HG03196 (cell line): ENCODE data around the gene B4GALT5.

ENCODE experiments used
- ATAC-seq: cut with Tn5 transposase; IDR thresholded peaks from one replicate; pipeline ENCODE4 v1.9.1; 2021; ENCODE audit not compliant: unreplicated experiment

The B4GALT5 gene

DNA sequence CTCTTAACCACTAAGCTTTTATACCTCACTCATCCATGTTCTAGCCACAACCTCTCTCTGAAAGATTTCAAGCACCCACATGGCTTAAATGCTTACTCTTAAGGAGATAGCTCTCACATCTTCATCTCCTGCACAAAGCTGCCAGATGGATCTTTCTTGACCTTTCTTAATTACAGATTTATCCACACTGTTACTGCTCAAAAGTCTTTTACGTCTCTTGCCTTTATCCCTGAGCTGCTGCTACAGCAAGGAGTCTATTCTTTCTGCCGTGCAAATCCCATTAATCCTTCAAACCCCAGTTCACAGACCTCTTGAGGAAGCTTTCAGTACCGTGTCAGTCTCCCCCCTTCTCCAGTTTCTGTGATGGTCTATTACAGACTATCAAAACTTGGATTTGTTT, 54.6 kb downstream of the B4GALT5 start:
- ATAC-seq: no peak

DNA sequence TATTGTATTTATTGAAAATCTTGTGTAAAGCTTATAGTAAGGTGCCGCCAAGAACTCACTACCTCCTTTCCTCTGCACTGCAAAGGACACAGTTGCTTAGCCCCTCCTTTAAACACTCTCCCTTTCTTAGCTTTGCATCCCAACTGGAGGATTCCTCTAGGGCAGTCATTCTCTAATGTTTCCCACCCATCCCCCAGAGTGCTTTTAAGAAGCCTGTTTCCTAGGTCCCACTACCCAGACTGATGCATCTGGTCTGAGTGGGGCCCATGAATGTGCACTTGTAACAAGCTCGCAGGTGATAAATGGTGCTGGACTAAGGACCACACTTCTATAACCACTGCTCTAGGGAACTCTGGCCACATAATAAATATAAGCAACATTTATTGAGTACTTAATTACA, 55.2 kb downstream of the B4GALT5 start:
- no peak for ATAC-seq

DNA sequence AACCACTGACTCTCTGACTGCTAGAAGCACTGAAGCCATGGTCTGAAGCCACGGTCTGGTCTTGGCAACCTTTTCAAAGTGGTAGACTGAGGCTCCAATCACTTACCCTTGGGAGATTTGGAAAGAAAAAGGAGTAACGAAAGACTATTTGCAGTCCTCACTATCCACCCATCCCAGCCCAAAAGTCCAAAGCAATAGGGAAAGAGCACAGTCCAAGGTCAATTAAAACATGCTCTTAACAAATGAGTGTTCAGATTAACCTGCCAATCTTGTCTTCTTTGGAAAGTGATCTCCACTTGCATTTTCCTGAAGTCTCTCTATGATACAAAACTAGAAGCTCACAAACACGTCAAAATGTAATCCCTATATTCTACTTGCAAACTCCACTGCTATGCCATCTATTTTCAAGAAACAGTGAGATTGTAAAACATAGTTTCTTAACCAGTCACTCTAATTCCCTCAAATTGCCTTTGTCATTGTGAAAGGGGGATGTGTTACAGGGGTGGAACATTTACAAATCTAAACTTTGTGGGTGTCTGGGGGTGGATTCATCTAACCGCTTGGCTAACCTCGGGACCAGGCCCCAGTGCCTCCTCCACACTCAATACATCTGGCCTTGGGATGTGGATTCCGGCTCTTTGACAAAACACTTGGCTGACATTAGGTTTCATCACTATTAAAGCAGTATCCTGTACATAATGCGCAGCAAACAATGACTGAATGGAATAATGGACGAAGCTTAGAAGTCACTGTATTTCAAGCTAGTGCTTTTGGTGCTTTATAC, 56.4 kb downstream of the B4GALT5 start:
- no peak for ATAC-seq

DNA sequence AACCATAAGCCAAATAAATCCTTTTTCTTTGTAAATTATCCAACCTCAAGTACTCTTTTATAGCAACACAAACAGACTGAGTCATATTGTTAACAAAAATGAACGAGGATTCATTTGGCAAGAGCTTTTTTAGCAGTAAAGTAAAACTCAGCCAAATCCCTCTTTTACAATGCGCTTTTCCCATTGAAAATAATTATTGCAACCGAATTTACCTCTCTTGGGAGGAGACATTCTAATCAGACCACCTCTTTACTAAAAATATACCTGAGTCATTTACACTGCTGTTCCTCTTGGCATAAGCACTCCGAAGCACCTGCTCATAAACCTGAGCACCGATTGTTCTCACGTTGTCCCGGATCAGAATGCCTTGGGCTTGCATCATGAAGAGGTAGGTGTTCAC, 57.4 kb downstream of the B4GALT5 start:
- ATAC-seq: no peak

DNA sequence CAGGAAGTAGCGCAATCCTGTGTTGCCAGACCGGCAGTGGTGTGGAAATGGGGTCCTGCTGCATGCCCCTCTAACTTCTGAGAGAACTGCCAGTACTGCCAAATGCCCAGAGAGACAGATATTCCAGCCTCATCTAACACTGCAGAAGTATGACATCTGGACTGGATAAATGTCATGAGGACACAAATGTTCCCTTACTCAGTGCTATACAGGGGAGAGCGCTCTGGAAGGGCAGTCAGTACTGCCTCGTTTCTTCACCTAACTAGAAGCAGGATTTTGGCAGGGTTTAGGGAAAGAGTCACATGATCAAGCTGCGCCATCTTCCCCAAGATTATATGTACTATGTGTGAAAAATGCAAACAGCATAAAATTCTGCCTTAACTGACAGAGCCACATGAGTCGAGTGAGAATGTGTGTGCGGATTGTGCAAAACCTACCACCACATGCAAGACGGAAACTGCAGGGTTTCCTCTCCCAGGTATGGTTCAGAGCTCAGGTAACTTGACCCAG, 59.7 kb downstream of the B4GALT5 start:
- ATAC-seq: no peak

DNA sequence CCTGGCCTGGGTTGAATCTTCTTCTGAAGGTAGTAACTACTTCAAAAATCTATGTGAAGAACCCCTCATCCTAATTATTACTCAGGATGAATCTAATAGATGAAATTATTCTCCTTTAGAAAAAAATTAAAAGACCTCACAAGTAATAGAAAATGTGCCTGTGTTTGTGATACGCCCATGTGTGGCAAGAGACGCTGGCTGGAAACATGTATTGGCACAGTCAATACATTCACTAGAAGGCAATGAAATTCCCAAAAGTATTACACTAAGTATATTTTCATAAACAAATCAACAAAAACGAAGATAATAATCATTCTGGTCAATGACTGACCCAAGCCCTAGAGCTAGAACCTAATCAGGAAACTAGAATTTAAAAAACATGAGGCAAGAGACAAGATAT, 64.0 kb downstream of the B4GALT5 start:
- no peak for ATAC-seq

DNA sequence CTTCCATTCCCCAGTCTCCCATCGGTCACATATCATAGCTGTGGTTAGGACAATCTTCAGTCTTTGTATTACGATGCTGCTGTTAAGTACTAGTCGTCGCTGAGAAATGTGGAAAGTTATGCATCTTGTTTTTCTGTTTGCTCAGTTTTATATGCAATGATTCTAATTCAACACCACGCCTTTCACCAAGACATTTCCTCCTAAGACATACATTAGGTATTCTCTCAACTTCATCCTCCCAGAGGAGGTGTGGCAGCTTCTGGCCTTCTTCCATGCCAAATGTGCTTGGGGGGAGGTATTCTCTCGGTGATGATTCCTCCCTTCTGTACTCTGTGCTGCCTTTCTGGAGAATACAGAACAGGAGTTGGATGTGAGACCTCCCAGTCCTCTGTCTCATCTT, 66.1 kb downstream of the B4GALT5 start:
- ATAC-seq: no peak

DNA sequence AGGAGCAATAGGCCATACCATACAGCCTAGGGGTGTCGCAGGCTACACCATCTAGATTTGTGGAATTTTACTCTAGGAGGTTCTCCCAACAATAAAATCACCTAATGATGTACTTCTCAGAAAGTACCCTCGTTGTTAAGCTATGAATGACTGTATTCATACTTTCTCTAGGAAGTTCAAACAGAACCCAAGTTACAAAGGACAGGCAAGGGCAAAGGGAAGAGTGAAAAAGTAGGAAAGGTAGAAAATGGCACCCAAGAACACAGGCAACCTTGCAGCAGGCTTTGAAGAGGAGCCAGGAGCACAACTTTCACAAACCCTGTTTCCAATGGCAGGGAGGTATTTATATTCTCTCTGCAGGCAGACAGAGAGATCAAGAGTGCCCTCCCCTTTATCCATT, 67.2 kb downstream of the B4GALT5 start:
- ATAC-seq: no peak

DNA sequence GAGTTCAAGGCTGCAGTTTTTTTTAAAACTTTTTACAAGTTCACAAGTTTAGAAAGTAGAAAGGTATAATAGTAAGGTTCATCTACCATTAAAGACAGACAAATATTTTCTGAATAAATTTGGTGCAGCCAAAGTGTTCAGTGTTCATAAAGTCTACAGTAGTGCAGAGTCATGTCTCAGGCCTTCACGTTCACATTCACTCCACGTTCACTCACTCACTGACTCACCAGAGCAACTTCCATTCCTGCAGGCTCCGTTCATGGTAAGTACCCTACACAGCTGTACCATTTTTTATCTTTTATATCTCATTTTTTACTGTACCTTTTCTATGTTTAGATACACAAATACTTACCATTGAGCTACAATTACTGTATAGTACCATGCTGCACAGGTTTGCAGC, 67.6 kb downstream of the B4GALT5 start:
- no peak for ATAC-seq

DNA sequence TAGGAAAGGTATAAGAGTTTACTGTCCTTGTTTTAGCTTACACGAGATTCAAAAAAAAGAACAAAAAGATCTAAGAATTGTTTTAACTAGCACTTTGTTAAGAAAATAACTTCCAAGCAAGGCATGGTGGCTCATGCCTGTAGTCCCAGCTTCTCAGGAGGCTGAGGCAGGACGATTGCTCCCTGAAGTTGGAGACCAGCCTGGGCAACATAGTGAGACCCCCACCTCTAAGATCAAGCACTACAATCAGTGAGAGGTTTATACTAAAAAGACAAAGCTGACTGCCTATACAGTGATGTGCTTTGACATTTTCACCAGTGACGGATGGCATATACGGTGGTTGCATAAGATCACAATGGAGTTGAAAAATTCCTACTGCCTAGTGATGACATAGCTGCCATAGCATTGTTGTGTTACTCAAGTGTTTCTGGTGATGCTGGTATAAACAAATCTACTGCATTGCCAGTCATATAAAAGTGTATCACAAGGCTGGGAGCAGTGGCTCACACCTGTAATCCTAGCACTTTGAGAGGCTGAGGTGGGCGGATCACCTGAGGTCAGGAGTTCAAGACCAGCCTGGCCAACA, 68.6 kb downstream of the B4GALT5 start:
- ATAC-seq: no peak

DNA sequence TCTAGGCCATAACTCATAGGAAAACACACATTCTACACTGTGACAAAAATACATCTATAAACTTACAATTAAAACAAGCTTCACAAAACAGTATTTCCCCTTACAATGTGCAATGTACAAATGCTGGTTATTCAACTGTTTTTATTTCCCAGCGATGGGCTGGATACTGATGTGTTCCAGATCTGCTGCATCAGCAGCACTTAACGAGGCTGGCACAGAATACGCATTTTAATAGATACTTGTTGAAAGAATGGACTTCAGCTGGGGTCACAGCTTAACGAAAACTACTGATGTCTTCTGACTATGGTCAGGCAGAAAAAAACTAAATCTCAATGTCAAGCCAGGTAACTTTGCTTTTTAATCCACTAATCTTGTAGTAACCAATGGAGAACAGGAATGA, 70.9 kb downstream of the B4GALT5 start:
- ATAC-seq: no peak

DNA sequence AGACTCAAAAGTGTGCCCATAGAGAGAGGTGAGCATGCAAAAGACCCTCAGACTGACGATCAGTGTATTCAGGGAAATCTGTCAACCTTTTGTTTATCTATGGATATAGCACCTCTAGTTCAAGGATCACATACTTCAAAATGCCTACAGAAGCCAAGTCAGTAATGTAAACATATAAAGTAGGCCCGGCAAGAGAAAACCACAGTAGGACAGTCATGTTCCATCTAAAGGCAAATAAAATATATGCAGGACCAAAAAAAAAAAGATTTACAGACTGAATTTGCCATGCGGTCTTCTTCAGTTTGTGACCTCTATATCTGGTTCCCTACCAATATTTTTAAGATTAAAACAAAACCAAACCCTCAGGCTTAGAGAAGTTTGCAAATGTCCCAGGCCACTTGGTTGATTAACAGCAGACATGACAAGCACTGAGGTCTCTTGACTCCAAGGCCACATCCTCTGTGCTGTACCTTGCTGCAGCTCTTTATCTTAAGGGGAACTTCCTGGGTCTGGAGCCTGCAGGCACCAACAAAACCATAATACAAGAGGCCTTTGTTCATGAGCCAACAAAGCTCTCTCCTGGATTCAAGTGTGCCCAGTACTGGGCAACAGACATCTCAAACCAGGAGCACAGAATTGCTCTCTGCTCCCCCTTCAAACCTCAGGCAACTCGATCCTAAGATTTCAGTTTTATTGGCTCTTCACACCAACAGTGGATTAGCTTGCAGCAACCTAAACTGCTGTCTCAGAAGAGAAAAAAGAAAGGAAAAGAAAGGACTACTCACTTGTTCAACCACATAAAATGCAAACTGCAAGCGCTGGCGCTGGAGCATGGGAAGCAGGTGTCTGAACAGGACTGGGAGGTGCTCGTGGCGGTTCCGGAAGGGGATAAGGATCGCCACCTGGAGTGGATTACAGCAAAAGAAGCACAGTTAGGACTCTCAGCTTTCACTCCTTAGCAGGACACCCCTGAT, 71.7 kb downstream of the B4GALT5 start:
- no peak for ATAC-seq

DNA sequence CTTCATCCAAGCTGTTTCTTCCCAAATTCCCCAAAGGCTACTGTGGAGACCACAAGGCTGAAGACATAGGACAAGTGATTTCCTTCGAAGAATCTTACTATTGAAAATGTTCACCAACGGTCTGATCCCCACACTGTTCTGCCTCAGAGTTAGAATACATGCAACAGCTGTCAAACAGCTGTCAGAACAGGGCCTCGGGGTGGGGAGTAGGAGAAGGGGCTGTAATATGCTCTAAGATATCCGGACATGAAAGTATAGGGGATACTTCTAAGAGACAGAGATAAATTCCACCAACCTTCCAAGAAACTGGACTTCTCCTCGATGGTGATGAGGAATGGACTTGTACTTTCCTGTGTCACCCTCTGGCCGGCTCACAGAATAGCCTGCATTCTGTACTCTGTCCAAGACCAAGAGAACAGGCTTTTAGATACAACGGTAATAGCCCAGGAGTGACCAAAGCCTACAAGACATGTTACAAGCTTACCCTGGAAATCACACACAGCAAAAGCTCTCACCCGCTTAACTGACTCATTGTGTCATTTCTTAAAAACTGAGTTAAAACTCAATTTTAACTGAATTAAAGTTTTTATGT, 76.5 kb downstream of the B4GALT5 start:
- no peak for ATAC-seq

DNA sequence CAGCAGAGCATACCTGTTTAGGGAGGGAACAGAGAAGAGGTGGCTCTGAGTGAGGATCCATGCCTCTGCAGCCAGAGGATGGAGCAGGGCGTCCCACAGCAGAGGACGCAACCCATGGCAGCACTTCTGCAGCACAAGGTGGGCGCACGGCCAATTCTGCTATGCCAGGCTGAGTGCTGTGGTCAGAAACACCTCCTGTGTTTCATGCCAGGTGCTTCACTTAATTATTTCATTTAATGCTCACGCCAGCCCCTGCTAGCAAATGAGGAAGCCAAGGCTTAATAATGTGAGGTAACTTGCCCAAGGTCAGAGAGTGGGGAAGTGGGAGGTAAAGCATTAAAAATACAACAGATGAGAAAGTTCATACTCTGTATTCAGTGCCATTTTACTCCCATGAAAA, 77.2 kb downstream of the B4GALT5 start:
- ATAC-seq: no peak

DNA sequence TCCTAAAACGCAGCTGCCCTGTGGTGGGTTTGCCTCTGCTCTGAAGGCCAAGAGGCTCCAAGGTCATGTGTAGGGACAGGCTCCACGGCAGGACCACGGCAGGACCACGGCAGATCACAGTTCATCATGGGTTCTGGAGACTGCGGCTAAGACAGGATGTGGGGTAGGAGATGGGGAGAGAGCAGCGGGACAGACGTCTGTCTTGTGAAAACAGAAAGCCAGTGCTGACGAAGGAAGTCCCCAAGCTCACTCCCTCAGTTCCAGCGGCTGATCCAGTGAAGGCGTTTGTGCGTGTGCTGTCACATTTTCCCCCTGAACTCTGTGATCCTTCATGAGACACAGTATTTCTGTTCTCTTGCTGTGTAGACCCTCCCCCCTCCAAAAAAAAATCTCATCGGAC, 77.8 kb downstream of the B4GALT5 start:
- no peak for ATAC-seq

DNA sequence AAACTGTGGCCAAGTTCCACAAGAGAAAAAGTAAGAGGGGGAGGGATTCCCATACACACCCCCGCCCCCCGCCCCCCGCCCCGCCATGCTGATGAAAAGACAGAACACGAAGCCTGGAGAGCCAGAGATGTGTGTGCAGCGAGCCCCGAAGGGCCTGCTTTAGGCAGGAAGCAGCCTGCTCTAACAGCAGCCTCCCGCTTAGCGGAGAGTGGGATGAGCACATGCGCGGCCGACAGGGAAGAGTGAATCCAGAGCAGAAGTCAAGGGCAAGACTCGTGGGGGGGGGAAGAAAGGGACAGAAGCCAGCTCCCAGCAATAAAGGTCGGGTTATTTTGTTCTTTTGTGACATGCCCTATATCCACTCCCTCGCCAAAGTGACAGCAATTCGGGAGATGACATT, 78.5 kb downstream of the B4GALT5 start:
- no peak for ATAC-seq

DNA sequence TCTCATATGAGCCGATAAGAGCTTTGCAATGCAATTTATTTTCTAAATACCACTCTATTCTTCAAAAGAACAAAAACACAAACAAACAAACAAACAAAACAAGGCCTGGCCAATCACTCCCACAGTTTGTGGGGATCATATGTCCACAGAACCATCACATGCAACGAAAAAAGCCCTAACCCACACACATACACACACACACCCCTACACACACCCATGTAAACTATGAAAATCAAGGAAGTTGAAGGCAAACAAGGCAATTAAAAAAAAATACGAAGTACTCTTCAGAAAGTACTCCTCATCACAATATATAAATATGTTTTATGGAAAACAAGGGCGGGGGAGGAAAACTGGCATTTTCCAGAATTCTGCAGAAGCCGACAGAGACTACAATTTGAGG, 79.6 kb downstream of the B4GALT5 start:
- no peak for ATAC-seq

DNA sequence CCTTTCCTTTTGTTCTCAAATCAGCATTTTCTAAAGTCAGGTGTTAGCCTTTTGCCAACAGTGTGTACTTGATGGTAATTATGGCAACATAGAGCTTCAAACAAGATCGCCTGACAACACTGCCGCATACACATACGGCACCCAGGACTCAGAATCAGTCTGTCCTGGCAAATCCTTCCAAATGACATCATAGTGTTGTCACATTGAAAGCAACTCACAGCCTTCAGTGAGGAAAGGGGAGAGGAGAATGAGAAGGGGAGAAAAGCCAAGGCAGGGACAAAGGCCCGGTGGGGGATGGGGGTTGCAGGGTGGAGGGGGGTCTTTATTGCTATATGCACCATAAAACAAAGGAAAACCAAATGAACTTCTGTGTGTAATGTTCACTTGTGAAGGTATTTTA, 80.0 kb downstream of the B4GALT5 start:
- no peak for ATAC-seq

DNA sequence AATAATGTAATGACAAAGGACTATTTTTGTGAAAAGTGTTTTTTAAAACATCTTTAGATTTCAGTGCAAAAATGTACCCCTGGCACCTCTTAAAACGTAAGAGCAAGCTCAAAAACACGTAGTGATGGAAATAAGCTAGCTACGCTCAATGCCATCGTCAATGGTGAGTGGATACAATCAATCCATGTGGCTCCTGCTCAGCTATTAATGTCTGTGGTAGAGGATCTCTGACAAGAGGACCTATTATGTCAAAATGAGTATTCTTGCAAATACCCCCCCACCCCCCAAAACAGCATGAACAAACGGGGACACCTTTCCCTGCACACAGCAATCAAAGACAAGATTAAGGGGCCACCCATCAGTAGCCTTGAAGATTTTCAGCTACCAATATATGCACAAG, 80.7 kb downstream of the B4GALT5 start:
- no peak for ATAC-seq

DNA sequence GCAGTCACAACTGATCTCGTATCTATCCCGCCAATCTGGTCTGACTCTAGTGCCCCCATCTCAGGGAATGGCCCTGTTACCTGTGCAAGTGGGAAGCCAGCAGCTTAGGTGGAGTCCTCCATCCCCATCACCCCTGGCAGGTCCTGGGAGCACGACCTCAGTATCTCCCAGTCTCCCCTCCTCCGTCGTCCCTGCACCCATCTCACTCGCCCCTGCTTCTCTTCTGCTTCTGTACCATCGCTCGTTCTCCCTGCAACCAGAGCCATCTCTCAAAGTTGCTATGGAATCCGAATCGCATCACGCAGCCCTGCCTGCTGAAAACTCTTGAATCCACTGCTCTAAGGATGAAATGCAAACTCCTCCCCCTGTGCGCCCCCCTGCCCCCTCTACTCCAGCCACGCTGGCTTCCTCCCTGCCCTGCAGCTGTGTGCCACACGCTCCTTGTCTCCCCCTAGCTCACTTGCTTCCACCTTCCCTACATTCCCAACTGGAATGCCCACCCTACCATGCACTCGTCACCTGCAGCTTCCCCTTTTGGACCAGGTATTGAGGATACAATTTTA, 81.7 kb downstream of the B4GALT5 start:
- no peak for ATAC-seq
